ENCODE data around the gene SCN1B.

Gene SCN1B

GRCh38 chr19:35059799-35060091 is 29.5 kb downstream of the SCN1B start:
- Histone ChIP-seq H3K4me3 (ENCODE audit: low read depth in 1 of 2, low read length in 2 of 2) (no peak overlapping the region), H3K9ac (ENCODE audit: low read depth, low read length) (no peak overlapping the region), H2AFZ (ENCODE audit: low read depth, low read length) (no peak overlapping the region), H3K4me1 (ENCODE audit: insufficient read depth, low read length) (no peaks in the 10 kb centered on the region), H3K4me2 (ENCODE audit: insufficient read depth, low read length) (no peak overlapping the region), H3K9me3 (ENCODE audit: insufficient read depth, low read length, severe bottlenecking) (no peaks in the 10 kb centered on the region), H3K27me3 (ENCODE audit: insufficient read depth, low read length, poor library complexity) (peaks cover 17% of the 10 kb centered on the region), H3K36me3 (ENCODE audit: insufficient read depth, low read length) (no peaks in the 10 kb centered on the region), H4K20me1 (ENCODE audit: insufficient read depth, low read length) (no peaks in the 10 kb centered on the region), H3K79me2 (ENCODE audit: insufficient read depth, low read length) (no peaks in the 10 kb centered on the region), H3K27ac (ENCODE audit: low read length) (no peak overlapping the region)
- ATAC-seq (ENCODE audit: insufficient read depth, low read depth): no peak
- DNase-seq: no peak
- no peak for TF ChIP-seq CTCF (IDR thresholded peaks at IDR 0.05; ENCODE audit: borderline replicate concordance, extremely low read depth, low read length, poor library complexity, severe bottlenecking)
- TF ChIP-seq EZH2 (IDR thresholded peaks at IDR 0.05; ENCODE audit: borderline replicate concordance, low read depth, low read length, severe bottlenecking): no peak

- H3K4me2 ChIP-seq (ENCODE audit: insufficient read depth, low read length): no peak overlapping the region
- TF ChIP-seq EZH2 (IDR thresholded peaks at IDR 0.05; ENCODE audit: borderline replicate concordance, low read depth, low read length, severe bottlenecking) (no peak), CTCF (IDR thresholded peaks at IDR 0.05; ENCODE audit: borderline replicate concordance, extremely low read depth, low read length, poor library complexity, severe bottlenecking) (no peak)
- no peak overlapping the region for H3K27ac ChIP-seq (ENCODE audit: low read length)
- H2AFZ ChIP-seq (ENCODE audit: low read depth, low read length): no peak overlapping the region
- H4K20me1 ChIP-seq (ENCODE audit: insufficient read depth, low read length): no peaks in the 10 kb centered on the region
- H3K79me2 ChIP-seq (ENCODE audit: insufficient read depth, low read length): no peaks in the 10 kb centered on the region
- no peaks in the 10 kb centered on the region for H3K9me3 ChIP-seq (ENCODE audit: insufficient read depth, low read length, severe bottlenecking)
- peaks cover 16% of the 10 kb centered on the region for H3K27me3 ChIP-seq (ENCODE audit: insufficient read depth, low read length, poor library complexity)
- H3K4me3 ChIP-seq (ENCODE audit: low read depth in 1 of 2, low read length in 2 of 2): no peak overlapping the region
- no peaks in the 10 kb centered on the region for H3K36me3 ChIP-seq (ENCODE audit: insufficient read depth, low read length)
- no peak for DNase-seq
- H3K4me1 ChIP-seq (ENCODE audit: insufficient read depth, low read length): no peaks in the 10 kb centered on the region
- H3K9ac ChIP-seq (ENCODE audit: low read depth, low read length): no peak overlapping the region
- no peak for ATAC-seq (ENCODE audit: insufficient read depth, low read depth)
These were observed 30.0 kb downstream of the SCN1B start for GRCh38 chr19:35060160-35060855.

GRCh38 chr19:35061583-35062373 is 31.5 kb downstream of the SCN1B start:
- Histone ChIP-seq H3K27me3 (ENCODE audit: insufficient read depth, low read length, poor library complexity) (peaks cover 3% of the 10 kb centered on the region), H3K4me3 (ENCODE audit: low read depth in 1 of 2, low read length in 2 of 2) (no peak overlapping the region), H3K36me3 (ENCODE audit: insufficient read depth, low read length) (no peaks in the 10 kb centered on the region), H2AFZ (ENCODE audit: low read depth, low read length) (no peak overlapping the region), H3K79me2 (ENCODE audit: insufficient read depth, low read length) (no peaks in the 10 kb centered on the region), H3K4me2 (ENCODE audit: insufficient read depth, low read length) (no peak overlapping the region), H3K9me3 (ENCODE audit: insufficient read depth, low read length, severe bottlenecking) (no peaks in the 10 kb centered on the region), H4K20me1 (ENCODE audit: insufficient read depth, low read length) (no peaks in the 10 kb centered on the region), H3K27ac (ENCODE audit: low read length) (no peak overlapping the region), H3K4me1 (ENCODE audit: insufficient read depth, low read length) (no peaks in the 10 kb centered on the region), H3K9ac (ENCODE audit: low read depth, low read length) (no peak overlapping the region)
- DNase-seq: no peak
- no peak for TF ChIP-seq EZH2 (IDR thresholded peaks at IDR 0.05; ENCODE audit: borderline replicate concordance, low read depth, low read length, severe bottlenecking)
- no peak for ATAC-seq (ENCODE audit: insufficient read depth, low read depth)

- no peak overlapping the region for H3K27ac ChIP-seq (ENCODE audit: low read length)
- DNase-seq (no peak), ATAC-seq (ENCODE audit: insufficient read depth, low read depth) (no peak)
- no peaks in the 10 kb centered on the region for H3K36me3 ChIP-seq (ENCODE audit: insufficient read depth, low read length)
- H3K4me1 ChIP-seq (ENCODE audit: insufficient read depth, low read length): no peaks in the 10 kb centered on the region
- H3K9me3 ChIP-seq (ENCODE audit: insufficient read depth, low read length, severe bottlenecking): no peaks in the 10 kb centered on the region
- H3K79me2 ChIP-seq (ENCODE audit: insufficient read depth, low read length): no peaks in the 10 kb centered on the region
- no peaks in the 10 kb centered on the region for H4K20me1 ChIP-seq (ENCODE audit: insufficient read depth, low read length)
- TF ChIP-seq CTCF (IDR thresholded peaks at IDR 0.05; ENCODE audit: borderline replicate concordance, extremely low read depth, low read length, poor library complexity, severe bottlenecking) (no peak), EZH2 (IDR thresholded peaks at IDR 0.05; ENCODE audit: borderline replicate concordance, low read depth, low read length, severe bottlenecking) (no peak)
- no peak overlapping the region for H2AFZ ChIP-seq (ENCODE audit: low read depth, low read length)
- no peak overlapping the region for H3K4me2 ChIP-seq (ENCODE audit: insufficient read depth, low read length)
- H3K4me3 ChIP-seq (ENCODE audit: low read depth in 1 of 2, low read length in 2 of 2): no peak overlapping the region
- no peaks in the 10 kb centered on the region for H3K27me3 ChIP-seq (ENCODE audit: insufficient read depth, low read length, poor library complexity)
- H3K9ac ChIP-seq (ENCODE audit: low read depth, low read length): no peak overlapping the region
These were observed 32.7 kb downstream of the SCN1B start for GRCh38 chr19:35062942-35063341.

Measured in DND-41 (cell line).